Muscle layer of duodenum (tissue), 2 donors: ENCODE data around the gene DMKN.
"Not testable (repeated sequence)": the region's sequence is repeated elsewhere in the genome, so short reads cannot be mapped to it uniquely, and the experiment has no call there.

ENCODE experiments used
- H3K27ac ChIP-seq: one replicate; pipeline ENCODE4 v1.7.0; 2013; ENCODE audit warnings: mild to moderate bottlenecking, low read length
- H3K27me3 ChIP-seq: one replicate; pipeline ENCODE4 v1.7.0; 2013; ENCODE audit warnings: low read depth, mild to moderate bottlenecking, control low read depth, low read length
- H3K36me3 ChIP-seq, 2 donors: one replicate each; pipeline ENCODE4 v1.7.0; 2013; ENCODE audit warnings: low read length in 2 of 2, control low read depth in 1 of 2, mild to moderate bottlenecking in 1 of 2; ENCODE audit not compliant: insufficient read depth in 2 of 2, control insufficient read depth in 1 of 2
- H3K4me1 ChIP-seq, 2 donors: one replicate each; pipeline ENCODE4 v1.7.0; 2013; ENCODE audit warnings: low read length in 2 of 2, mild to moderate bottlenecking in 2 of 2, control low read depth in 1 of 2, moderate library complexity in 1 of 2; ENCODE audit not compliant: insufficient read depth in 2 of 2, control insufficient read depth in 1 of 2
- H3K4me3 ChIP-seq, 2 donors: one replicate each; pipeline ENCODE4 v1.7.0; 2013; ENCODE audit warnings: low read length in 2 of 2, low read depth in 1 of 2, mild to moderate bottlenecking in 1 of 2
- H3K9me3 ChIP-seq, 2 donors: one replicate each; pipeline ENCODE4 v1.7.0; 2013; ENCODE audit warnings: low read length in 2 of 2, control low read depth in 1 of 2, mild to moderate bottlenecking in 1 of 2; ENCODE audit not compliant: control insufficient read depth in 1 of 2
- donor health status: healthy.

Gene DMKN

GRCh38 chr19:35470128-35470527, 43.3 kb downstream of the DMKN start:
- Histone ChIP-seq H3K27ac (no peak overlapping the region), H3K9me3 (no peaks in the 10 kb centered on the region), H3K27me3 (no peaks in the 10 kb centered on the region), H3K4me3 (no peak overlapping the region), H3K36me3 (no peaks in the 10 kb centered on the region), H3K4me1 (no peaks in the 10 kb centered on the region)

- no peaks in the 10 kb centered on the region for H3K9me3 ChIP-seq
- H3K36me3 ChIP-seq: no peaks in the 10 kb centered on the region
- no peak overlapping the region for H3K27ac ChIP-seq
- no peaks in the 10 kb centered on the region for H3K27me3 ChIP-seq
- no peak overlapping the region for H3K4me3 ChIP-seq
- no peaks in the 10 kb centered on the region for H3K4me1 ChIP-seq
Observed at GRCh38 chr19:35468637-35469036, 44.8 kb downstream of the DMKN start.

- no peak overlapping the region for H3K4me3 ChIP-seq
Observed at GRCh38 chr19:35466259-35466658, 47.2 kb downstream of the DMKN start.

GRCh38 chr19:35462956-35463355, 50.5 kb downstream of the DMKN start:
- not testable (repeated sequence) for H3K27me3 ChIP-seq, H3K4me3 ChIP-seq, H3K9me3 ChIP-seq, H3K36me3 ChIP-seq, H3K27ac ChIP-seq
- H3K4me1 ChIP-seq: peaks cover 12 to 23% of the 10 kb centered on the region in 2 donors

More at GRCh38 chr19:35466259-35466658, 47.2 kb downstream of the DMKN start:
- no peaks in the 10 kb centered on the region for H3K36me3 ChIP-seq
- peaks cover 0 to 3% of the 10 kb centered on the region in 2 donors for H3K4me1 ChIP-seq
- no peak overlapping the region for H3K27ac ChIP-seq
- H3K9me3 ChIP-seq: no peaks in the 10 kb centered on the region
- no peaks in the 10 kb centered on the region for H3K27me3 ChIP-seq

- Histone ChIP-seq H3K9me3 (no peaks in the 10 kb centered on the region), H3K4me1 (peaks cover 12 to 23% of the 10 kb centered on the region in 2 donors), H3K36me3 (no peaks in the 10 kb centered on the region), H3K27ac (no peak overlapping the region), H3K4me3 (no peak overlapping the region), H3K27me3 (no peaks in the 10 kb centered on the region)
Observed at GRCh38 chr19:35462476-35462953, 50.9 kb downstream of the DMKN start.

- H3K9me3 ChIP-seq, H3K27ac ChIP-seq, H3K4me3 ChIP-seq, H3K36me3 ChIP-seq, H3K27me3 ChIP-seq: not testable (repeated sequence)
- peaks cover 12 to 23% of the 10 kb centered on the region in 2 donors for H3K4me1 ChIP-seq
Observed at GRCh38 chr19:35461788-35462187, 51.7 kb downstream of the DMKN start.

- no peaks in the 10 kb centered on the region for H3K9me3 ChIP-seq
- no peak overlapping the region for H3K27ac ChIP-seq
- no peak overlapping the region for H3K4me3 ChIP-seq
- no peaks in the 10 kb centered on the region for H3K27me3 ChIP-seq
- peaks cover 12 to 23% of the 10 kb centered on the region in 2 donors for H3K4me1 ChIP-seq
- no peaks in the 10 kb centered on the region for H3K36me3 ChIP-seq
Observed at GRCh38 chr19:35461060-35461459, 52.4 kb downstream of the DMKN start.

- H3K9me3 ChIP-seq: no peaks in the 10 kb centered on the region
- H3K36me3 ChIP-seq: no peaks in the 10 kb centered on the region
- no peaks in the 10 kb centered on the region for H3K27me3 ChIP-seq
- no peak overlapping the region for H3K27ac ChIP-seq
- peaks cover 12 to 23% of the 10 kb centered on the region in 2 donors for H3K4me1 ChIP-seq
- no peak overlapping the region for H3K4me3 ChIP-seq
Observed at GRCh38 chr19:35460608-35461007, 52.8 kb downstream of the DMKN start.

GRCh38 chr19:35459414-35460082, 53.9 kb downstream of the DMKN start:
- Histone ChIP-seq H3K27me3 (no peaks in the 10 kb centered on the region), H3K27ac (no peak overlapping the region), H3K4me3 (no peak overlapping the region), H3K9me3 (no peaks in the 10 kb centered on the region), H3K36me3 (no peaks in the 10 kb centered on the region), H3K4me1 (peaks cover 12 to 23% of the 10 kb centered on the region in 2 donors)

GRCh38 chr19:35458731-35459391, 54.6 kb downstream of the DMKN start:
- Histone ChIP-seq H3K4me1 (peaks cover 12 to 23% of the 10 kb centered on the region in 2 donors), H3K9me3 (no peaks in the 10 kb centered on the region), H3K27ac (no peak overlapping the region), H3K36me3 (no peaks in the 10 kb centered on the region), H3K27me3 (no peaks in the 10 kb centered on the region), H3K4me3 (no peak overlapping the region)

GRCh38 chr19:35458192-35458591, 55.3 kb downstream of the DMKN start:
- Histone ChIP-seq H3K36me3 (no peaks in the 10 kb centered on the region), H3K4me3 (no peak overlapping the region), H3K27me3 (no peaks in the 10 kb centered on the region), H3K4me1 (peaks cover 12 to 23% of the 10 kb centered on the region in 2 donors), H3K27ac (no peak overlapping the region), H3K9me3 (no peaks in the 10 kb centered on the region)
